OCI-LY1 (cell line): ENCODE results near the gene RIBC1.

Experiments
- EZH2 ChIP-seq: fragments of 200-600 bp; sonication (generic), shearing (Covaris generic); IDR thresholded peaks from 2 replicates; pipeline ENCODE4 v1.8.0; 2017; ENCODE audit warnings: borderline replicate concordance, mixed run types, mild to moderate bottlenecking, antibody characterized with exemption, low read length, moderate library complexity, mixed read lengths
- TF ChIP-seq, protein P1 (sequence below): fragments of 200-600 bp; sonication (generic), shearing (Covaris generic); IDR thresholded peaks from 2 replicates; pipeline ENCODE4 v1.5.1; 2017; ENCODE audit warnings: mild to moderate bottlenecking, antibody characterized with exemption, low read length, moderate library complexity, mixed read lengths

DNA sequence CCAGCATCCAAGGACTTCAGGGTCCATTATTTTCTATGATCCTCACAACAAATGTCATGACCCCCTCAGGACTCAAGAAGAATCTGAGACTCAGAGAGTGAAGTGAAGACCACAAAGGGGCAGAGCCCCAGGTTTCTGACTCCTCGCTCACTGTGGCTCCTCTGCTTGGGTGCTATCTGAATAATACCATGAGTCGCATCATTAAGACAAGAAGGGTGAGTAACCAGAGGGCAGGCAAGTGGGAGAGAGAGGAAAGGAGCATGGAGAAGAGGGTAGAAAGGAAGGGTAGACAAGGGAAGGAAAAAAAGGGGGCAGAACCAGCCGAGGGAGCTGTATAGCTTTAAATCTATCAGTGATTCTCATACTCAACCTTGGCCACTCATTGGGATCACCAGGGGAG, 27.0 kb downstream of the RIBC1 start:
- TF ChIP-seq, protein P1, sequence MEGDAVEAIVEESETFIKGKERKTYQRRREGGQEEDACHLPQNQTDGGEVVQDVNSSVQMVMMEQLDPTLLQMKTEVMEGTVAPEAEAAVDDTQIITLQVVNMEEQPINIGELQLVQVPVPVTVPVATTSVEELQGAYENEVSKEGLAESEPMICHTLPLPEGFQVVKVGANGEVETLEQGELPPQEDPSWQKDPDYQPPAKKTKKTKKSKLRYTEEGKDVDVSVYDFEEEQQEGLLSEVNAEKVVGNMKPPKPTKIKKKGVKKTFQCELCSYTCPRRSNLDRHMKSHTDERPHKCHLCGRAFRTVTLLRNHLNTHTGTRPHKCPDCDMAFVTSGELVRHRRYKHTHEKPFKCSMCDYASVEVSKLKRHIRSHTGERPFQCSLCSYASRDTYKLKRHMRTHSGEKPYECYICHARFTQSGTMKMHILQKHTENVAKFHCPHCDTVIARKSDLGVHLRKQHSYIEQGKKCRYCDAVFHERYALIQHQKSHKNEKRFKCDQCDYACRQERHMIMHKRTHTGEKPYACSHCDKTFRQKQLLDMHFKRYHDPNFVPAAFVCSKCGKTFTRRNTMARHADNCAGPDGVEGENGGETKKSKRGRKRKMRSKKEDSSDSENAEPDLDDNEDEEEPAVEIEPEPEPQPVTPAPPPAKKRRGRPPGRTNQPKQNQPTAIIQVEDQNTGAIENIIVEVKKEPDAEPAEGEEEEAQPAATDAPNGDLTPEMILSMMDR, result no peak
- TF ChIP-seq EZH2, result no peak
